ENCODE data around the gene PTPRN2. TPM values are rescaled to one million over a fixed set of nuclear protein-coding genes. Genes with fewer than 3 reads are reported as not detected.

PTPRN2 gene
- total RNA-seq, 1 experiment from 2014 or later, result 2.1 TPM

- intact Hi-C loops (cut with micrococcal nuclease), result no loop called here
- H3K27ac ChIP-seq (ENCODE audit: low read depth, low read length), result no peak overlapping the region
- ChIA-PET RAD21 (ENCODE audit: low non-redundant PET in 1 of 2, low total read pairs in 2 of 2, uncharacterized antibody in 2 of 2, unreplicated experiment in 2 of 2) (no interaction called here), POLR2A (no interaction called here), CTCF (no interaction called here)
- H3K4me1 ChIP-seq (ENCODE audit: control insufficient read depth in 1 of 2, insufficient read depth in 2 of 2, low read length in 2 of 2), result no peaks in the 10 kb centered on the region
- ATAC-seq, result no peak
- no peaks in the 10 kb centered on the region for H3K27me3 ChIP-seq (ENCODE audit: insufficient read depth, low read length)
- no peak overlapping the region for H2AFZ ChIP-seq (ENCODE audit: low read depth, low read length, poor library complexity, severe bottlenecking)
- BruUV-seq (replicated peaks), result no TSS peak
- H3K4me3 ChIP-seq (replicated peaks in 1 of 2; ENCODE audit: low read depth in 1 of 2, low read length in 2 of 2), result no peak overlapping the region
- H3K4me2 ChIP-seq (ENCODE audit: low read length), result no peak overlapping the region
- no peak for DNase-seq (ENCODE audit: low read depth, low spot score)
- TF ChIP-seq ZFX (IDR thresholded peaks at IDR 0.05), result no peak
- TF ChIP-seq CBX3 (IDR thresholded peaks at IDR 0.05; ENCODE audit: low read depth), result no peak
- TF ChIP-seq ZNF274 (IDR thresholded peaks at IDR 0.05; ENCODE audit: low read depth, low read length), result no peak
- no peak for TF ChIP-seq TCF7L2 (IDR thresholded peaks at IDR 0.05; ENCODE audit: borderline replicate concordance, extremely low read depth, insufficient read depth, insufficient read length)
- TF ChIP-seq, protein P1, sequence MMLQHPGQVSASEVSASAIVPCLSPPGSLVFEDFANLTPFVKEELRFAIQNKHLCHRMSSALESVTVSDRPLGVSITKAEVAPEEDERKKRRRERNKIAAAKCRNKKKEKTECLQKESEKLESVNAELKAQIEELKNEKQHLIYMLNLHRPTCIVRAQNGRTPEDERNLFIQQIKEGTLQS (IDR thresholded peaks at IDR 0.05), result no peak
- TF ChIP-seq SRF (IDR thresholded peaks at IDR 0.05; ENCODE audit: low read depth), result no peak
- TF ChIP-seq, protein P2, sequence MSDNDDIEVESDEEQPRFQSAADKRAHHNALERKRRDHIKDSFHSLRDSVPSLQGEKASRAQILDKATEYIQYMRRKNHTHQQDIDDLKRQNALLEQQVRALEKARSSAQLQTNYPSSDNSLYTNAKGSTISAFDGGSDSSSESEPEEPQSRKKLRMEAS (IDR thresholded peaks at IDR 0.05), result no peak
- TF ChIP-seq POLR2AphosphoS5 (IDR thresholded peaks at IDR 0.05; ENCODE audit: low read depth, low read length), result no peak
- TF ChIP-seq REST (IDR thresholded peaks at IDR 0.05; ENCODE audit: low read depth), result no peak
- TF ChIP-seq CEBPB (IDR thresholded peaks at IDR 0.05; ENCODE audit: low read depth), result no peak
- no peak for TF ChIP-seq ZBTB33 (IDR thresholded peaks at IDR 0.05; ENCODE audit: extremely low read depth, insufficient replicate concordance, low read length)
- TF ChIP-seq SIN3A (IDR thresholded peaks at IDR 0.05; ENCODE audit: low read depth), result no peak
- no peak for TF ChIP-seq EZH2phosphoT487 (IDR thresholded peaks at IDR 0.05; ENCODE audit: borderline replicate concordance)
- no peak for TF ChIP-seq EGR1 (IDR thresholded peaks at IDR 0.05; ENCODE audit: low read depth)
- TF ChIP-seq EZH2 (IDR thresholded peaks at IDR 0.05), result no peak
- TF ChIP-seq, protein P3, sequence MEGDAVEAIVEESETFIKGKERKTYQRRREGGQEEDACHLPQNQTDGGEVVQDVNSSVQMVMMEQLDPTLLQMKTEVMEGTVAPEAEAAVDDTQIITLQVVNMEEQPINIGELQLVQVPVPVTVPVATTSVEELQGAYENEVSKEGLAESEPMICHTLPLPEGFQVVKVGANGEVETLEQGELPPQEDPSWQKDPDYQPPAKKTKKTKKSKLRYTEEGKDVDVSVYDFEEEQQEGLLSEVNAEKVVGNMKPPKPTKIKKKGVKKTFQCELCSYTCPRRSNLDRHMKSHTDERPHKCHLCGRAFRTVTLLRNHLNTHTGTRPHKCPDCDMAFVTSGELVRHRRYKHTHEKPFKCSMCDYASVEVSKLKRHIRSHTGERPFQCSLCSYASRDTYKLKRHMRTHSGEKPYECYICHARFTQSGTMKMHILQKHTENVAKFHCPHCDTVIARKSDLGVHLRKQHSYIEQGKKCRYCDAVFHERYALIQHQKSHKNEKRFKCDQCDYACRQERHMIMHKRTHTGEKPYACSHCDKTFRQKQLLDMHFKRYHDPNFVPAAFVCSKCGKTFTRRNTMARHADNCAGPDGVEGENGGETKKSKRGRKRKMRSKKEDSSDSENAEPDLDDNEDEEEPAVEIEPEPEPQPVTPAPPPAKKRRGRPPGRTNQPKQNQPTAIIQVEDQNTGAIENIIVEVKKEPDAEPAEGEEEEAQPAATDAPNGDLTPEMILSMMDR (IDR thresholded peaks at IDR 0.05 in 2 of 3, conservative IDR thresholded peaks at IDR 0.05 in 1 of 3; ENCODE audit: borderline replicate concordance in 1 of 3, insufficient read depth in 1 of 3, low read depth in 2 of 3, low read length in 2 of 3), result no peak
- no peak for TF ChIP-seq YY1 (IDR thresholded peaks at IDR 0.05; ENCODE audit: extremely low read depth, insufficient replicate concordance, low read depth, low read length)
- H3K9ac ChIP-seq (ENCODE audit: low read length), result no peak overlapping the region
- H3K79me2 ChIP-seq (ENCODE audit: insufficient read depth, low read length), result no peaks in the 10 kb centered on the region
- H3K36me3 ChIP-seq (ENCODE audit: control insufficient read depth in 1 of 2, insufficient read depth in 2 of 2, low read length in 2 of 2), result no peaks in the 10 kb centered on the region
- no peaks in the 10 kb centered on the region for H4K20me1 ChIP-seq (ENCODE audit: insufficient read depth)
- no peaks in the 10 kb centered on the region for H3K9me2 ChIP-seq (ENCODE audit: insufficient read depth)
- no peaks in the 10 kb centered on the region for H3K9me3 ChIP-seq (ENCODE audit: control insufficient read depth in 1 of 2, insufficient read depth in 1 of 2, low read depth in 1 of 2, low read length in 2 of 2)
Measured at GRCh38 chr7:157627033-157627432, 960.6 kb downstream of the PTPRN2 start.
